HG03575 (cell line): ENCODE results near the gene TRAPPC2B.

ENCODE experiments used
- ATAC-seq: cut with Tn5 transposase; IDR thresholded peaks from one replicate; pipeline ENCODE4 v1.9.1; 2021; ENCODE audit not compliant: unreplicated experiment, insufficient number of reproducible peaks, low FRiP score; ENCODE audit errors: extremely low read depth

The TRAPPC2B gene

DNA sequence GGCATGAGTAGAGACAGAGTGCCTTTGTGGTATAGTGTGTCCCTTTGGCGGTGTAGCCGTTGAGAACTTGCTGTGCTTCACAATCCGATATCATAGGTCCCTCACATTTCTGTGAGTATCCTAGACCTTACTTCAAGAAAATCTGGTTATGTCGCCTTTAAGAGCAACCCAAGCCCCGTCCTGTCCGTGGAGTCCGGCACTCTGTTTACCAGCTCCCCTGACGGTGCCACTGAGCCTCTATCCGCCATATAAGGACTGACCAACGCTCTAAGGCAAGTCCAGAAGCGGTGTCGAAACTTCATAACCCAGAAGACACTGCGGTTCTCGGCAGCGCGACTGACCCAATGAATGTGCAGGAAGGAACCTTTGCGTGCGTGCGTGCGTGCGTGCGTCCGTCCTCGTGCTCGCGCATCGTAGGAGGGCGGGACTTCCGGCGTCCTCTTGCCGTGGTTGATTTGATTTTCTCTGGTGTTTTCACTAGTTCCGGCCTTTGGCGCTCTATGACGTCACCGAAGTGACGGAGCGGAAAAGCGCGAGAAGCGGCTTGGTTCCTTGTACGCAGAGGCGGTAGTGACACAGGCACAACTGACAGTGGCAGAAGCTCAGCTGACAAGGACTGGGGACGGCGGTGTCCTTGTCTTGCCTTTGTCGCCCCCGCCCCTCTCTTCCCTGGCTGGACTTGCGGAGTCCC, at the start of gene TRAPPC2B, which contains the start of gene ZNF547:
TRAPPC2B (plus strand) TSS at position 555 of the 691 bp plus-strand sequence. CDS start 1,283 bp downstream, outside the sequence.
ZNF547 (plus strand) TSS at position 555 of the 691 bp plus-strand sequence. CDS start 5,005 bp downstream, outside the sequence.
- ATAC-seq: peak; percentile 86

DNA sequence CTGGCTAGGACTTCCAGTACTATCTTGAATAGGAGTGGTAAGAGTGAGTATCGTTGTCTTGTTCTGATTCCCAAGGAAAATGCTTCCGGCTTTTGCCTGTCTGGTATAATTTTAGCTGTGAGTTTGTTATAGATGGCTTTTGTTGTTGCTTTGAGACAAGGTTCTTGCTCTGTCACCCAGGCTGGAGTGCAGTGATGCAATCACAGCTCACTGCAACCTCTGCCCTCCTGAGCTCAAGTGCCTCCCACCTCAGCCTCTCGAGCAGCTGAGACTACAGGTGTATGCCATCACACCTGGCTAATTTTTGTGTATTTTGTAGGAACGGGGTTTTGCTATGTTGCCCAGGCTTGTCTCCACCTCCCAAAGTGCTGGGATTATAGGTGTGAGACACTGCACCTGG, 49.2 kb upstream of the TRAPPC2B start:
- no peak for ATAC-seq

DNA sequence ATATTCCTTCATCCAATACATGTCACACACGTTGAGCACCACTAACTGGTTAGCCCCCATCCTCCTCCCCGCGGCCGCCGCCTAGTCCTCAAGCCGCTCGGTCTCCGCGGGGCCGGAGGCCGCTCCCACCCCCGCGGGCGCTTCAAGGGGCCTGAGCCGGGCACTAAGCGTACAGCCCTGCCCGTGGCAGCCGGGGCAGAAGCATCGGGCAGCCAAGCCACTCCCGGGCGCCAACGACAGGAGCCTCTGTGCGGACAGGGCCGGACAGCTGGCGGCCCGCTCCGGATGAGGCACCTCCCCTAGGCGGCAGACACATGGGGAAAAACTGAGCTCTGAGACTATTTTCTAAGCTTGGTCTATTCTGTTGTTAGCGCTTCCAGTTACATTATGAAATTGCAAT, 45.8 kb upstream of the TRAPPC2B start:
- no peak for ATAC-seq

DNA sequence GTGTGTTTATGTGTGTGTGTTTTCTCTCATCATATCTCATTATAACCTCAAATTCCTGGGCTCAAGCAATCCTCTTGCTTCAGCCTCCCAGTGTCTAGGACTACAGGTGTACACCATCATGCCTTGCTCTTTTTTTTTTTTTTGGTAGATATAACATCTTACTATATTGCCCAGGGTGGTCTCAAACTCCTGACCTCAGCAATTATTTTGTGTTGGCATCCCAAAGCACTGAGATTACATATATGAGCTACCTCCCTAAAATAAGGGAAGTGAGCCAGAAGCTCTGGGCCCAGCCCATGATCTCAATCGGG, 43.5 kb upstream of the TRAPPC2B start:
- no peak for ATAC-seq

DNA sequence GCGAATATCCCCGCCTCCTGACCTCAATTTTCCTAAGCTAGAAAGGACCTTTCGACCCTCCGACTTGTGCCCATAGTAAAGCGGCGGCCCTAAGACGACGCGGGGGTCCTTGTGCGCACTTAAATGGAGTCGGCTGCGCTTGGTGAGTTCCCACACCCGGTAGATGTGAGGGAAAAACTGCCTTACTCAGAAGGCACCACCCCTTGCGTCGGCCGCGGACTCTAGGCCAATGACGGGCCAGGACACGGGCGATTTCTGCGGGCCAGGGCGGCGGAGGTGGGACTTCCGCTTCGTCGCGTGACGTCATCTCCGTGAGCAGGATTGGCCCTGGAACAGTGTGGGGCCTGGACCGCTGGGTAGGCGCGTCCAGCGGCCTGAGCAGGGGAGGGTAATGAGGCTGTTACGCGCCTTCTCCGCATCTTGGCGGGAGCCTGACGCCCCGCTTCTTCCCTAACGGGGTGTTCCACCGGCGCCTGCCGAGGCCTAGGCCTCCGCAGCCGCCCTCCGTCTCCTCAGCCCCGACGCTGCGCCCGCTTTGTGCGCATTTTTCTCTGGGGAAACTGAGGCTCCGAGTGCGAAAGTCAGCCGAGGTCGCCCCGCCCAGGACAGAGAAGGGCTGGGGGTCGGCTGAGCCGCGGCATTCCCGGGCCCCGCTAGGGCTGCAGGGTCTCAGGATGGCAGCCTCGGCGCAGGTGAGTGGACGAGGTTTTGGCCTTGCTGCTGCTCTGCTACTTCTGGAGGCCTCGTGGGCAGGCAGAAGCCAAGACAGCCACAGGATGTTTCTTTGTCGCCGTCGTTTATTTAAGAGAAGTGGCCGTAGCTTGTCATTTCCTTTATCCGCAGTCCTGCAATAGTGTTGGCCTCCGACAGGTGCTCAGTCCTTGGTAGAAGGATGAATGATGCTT, 42.9 kb upstream of the TRAPPC2B start, which contains the start of gene ZNF543:
ZNF543 (plus strand) TSS at position 293 of the 905 bp plus-strand sequence; CDS start at position 675, 382 bp downstream.
- ATAC-seq: peak; percentile 77

DNA sequence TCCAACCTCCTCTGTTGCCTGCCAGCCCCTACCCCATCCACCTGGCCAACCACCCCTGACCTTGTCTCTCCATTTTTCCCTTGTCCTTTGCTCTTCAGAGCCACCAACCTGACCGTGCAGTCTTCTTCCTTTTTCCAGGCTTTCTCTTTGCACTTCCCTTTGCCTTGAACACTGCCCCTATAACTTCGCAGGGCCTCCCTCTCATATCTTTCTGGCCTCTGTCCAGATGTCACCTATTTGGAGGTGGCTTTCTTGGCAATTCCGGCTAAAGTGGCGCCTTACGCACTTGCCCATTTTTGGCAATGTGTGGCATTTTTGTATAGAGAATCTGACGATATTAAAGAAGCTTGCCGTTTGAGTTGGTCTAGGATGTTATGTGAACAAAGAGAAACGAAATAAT, 42.2 kb upstream of the TRAPPC2B start:
- no peak for ATAC-seq

DNA sequence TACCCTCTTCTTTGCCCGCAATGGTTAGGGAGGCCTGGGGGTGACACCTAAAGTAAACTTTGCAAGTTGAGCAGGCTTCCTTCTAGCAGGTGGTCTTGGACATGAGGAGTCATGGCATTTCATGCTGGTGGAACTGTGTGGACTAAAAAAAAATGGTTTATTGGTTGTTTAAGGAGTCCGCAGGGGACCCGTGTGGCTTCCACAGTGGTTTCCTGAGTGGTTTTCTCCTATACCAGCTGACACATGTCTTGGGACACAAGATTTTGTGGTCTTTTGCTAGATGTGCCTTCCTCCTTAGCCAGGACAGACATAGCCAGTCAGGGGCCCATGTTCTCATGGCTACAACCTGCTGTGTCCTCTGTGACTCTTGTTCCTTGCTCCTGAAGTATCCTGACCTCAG, 41.6 kb upstream of the TRAPPC2B start:
- no peak for ATAC-seq

DNA sequence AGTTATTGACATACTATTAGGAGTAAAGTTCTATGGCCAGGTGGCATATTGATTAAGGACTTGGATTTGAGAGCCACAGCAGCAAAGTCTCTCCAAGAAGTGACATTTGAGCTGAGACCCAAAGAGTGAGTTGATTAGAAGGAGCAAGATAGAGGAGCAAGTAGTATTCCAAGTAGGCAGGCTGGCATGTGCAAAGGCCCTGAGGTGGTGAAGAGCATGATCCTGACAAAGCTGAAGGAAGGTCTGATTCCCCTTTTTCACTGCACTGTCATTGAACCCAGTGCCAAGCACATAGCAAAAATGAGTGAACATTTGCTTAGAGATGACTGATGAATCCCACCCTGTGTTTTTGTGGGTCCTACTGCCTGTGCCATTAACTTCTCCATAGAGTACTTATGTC, 38.4 kb upstream of the TRAPPC2B start:
- no peak for ATAC-seq

DNA sequence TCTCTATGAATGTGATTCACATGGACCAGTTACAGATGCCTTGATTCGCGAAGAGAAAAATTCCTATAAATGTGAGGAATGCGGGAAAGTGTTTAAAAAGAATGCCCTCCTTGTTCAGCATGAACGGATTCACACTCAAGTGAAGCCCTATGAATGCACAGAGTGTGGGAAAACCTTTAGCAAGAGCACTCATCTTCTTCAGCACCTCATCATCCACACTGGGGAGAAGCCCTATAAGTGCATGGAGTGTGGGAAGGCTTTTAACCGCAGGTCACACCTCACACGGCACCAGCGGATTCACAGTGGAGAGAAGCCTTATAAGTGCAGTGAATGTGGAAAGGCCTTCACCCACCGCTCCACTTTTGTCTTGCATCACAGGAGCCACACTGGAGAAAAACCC, 35.4 kb upstream of the TRAPPC2B start:
- no peak for ATAC-seq

DNA sequence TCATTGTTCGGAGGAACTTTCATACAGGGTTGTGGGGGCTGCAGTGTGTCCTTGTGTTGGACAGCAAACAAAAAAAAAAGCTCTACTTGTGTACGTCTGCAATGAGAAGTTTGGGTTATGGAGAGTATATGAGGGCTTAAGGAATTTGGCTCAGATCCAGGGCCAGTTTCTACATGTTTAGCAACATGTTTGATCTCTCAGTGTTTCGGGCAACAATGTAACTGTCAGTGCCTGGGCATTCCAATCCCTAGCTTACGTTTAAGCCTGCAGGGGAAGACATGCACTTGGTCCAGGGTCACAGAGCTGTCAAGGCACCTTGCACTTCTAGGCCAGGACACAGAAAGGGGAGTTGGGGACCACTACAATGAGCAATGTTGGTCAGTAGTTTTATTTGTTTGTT, 29.2 kb upstream of the TRAPPC2B start:
- no peak for ATAC-seq

DNA sequence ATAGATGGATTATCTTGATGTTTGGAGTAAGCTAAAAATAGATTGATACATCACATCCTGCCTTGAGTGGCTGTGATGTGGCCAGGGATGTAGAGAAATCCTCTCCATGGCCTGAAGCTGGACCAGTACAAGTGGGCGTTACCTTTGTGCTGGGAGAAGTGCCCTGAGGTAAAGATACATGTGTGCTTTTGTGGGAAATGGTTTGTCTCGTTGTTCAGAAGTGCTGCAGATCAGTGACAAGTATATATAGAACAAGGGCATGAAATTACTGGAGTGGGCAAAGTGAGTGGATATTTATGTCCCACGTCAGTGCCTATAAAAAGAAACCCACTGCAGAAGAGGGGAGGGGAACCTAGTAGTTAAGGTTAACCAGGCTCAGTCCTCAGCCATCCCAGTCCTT, 24.5 kb upstream of the TRAPPC2B start:
- no peak for ATAC-seq

DNA sequence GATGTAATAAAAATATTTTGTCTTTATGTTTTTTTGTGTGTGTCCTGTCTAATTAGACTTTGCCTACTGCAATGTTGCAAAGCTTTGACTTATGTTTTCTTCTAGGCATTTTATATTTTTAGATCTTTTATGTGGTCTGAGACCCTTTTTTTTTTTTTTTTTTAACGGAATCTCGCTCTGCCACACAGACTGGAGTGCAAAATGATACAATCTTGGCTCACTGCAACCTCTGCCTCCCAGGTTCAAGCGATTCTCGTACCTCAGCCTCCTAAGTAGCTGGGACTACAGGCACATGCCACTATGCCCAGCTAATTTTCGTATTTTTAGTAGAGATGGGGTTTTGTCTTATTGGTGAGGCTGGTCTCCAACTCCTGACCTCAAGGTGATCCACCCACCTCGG, 20.8 kb upstream of the TRAPPC2B start:
- no peak for ATAC-seq

DNA sequence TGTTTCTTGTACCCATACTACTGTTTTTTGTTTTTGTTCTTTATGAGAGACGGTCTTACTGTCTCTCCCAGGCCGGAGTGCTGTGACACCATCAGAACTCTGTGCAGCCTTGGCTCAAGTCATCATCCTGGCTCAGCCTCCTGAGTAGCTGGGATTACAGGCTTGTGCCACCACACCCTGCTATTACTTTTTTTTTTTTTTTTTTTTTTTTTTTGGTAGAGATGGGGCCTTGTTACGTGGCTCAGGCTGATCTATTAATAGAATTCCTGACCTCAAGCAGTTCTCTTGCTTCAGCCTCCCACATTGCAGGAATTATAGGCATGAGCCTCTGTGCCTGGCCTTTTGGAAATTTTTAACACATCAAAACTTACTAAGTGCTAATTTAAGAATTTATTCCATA, 15.2 kb upstream of the TRAPPC2B start:
- ATAC-seq: no peak

DNA sequence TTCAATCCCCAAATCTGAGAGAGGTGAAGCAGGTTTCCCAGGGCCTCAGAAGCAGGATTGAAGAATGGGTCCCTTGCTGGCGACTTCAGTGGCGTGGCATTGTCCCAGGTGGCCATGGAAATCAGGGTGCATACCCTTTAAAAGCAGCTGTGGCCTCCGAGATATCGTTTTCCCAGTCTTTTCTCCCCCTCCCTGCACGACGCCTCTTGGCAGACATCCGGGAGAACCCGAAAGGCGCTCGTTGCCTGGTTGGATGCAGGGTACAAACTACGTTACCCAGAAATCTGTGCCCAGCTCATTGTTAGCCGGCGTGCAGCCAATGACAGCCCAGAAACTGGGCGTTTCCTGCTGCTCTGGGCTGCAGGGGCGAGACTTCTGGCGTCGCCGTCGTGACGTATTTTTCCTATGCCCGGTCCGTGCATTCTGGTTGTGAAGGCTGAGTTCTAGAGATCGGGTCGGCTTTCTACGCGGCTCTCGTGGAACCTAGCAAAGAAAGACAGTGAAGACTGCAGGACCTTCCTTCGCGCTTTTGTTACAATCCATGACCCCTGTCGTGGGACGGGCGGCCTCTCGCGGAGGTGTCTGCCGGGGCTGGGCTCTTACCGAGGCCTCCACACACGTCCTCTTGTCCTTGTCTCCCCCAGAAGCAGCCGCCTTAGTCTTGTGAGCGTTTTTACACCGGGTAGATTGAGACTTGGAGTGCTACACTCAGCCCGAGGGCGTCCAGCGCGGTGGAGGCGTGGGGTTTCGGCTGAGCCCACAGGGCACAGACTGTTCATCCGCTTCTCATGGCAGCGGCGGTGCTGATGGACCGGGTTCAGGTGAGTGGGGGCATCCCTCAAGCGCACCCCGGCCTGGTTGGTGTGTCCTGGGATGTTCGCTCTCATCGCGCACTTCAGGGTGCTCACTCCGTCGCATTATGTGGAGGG, 12.2 kb upstream of the TRAPPC2B start, which contains the start of gene ZNF304:
ZNF304 (plus strand) TSS at position 395 of the 929 bp plus-strand sequence; CDS start at position 789, 394 bp downstream.
- ATAC-seq: peak; percentile 84

DNA sequence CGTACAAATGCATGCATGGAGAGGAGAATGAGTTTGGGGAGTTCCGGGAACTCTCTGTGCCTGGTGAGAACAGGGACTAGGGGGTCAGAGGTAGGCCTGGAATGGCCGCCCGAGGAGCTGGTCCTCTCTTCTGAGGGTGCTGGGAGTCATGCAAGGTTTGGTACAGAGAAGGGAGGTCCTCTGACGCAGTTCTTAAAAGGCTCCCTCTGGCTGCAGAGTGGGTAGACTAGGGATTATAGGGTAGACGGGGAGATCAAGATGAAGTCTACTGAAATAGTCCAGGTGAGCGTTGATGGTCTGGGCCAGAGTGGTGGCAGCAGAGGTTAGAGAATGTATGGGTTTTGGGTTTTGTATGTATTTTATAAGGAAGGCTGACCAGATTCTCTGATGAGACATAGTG, 11.5 kb upstream of the TRAPPC2B start:
- no peak for ATAC-seq

DNA sequence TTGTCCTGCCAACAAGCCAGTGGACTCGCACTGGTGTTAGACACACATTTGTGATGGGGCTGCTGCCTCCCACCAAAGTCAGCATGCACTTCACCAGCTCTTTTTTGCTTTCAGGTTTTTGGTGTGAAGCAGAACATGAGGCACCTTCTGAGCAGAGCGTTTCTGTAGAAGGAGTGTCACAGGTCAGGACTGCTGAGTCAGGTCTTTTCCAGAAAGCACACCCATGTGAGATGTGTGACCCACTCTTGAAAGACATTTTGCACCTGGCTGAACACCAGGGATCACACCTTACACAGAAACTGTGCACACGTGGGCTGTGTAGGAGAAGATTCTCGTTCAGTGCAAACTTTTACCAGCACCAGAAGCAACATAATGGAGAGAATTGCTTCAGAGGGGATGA, 7.4 kb upstream of the TRAPPC2B start:
- no peak for ATAC-seq

DNA sequence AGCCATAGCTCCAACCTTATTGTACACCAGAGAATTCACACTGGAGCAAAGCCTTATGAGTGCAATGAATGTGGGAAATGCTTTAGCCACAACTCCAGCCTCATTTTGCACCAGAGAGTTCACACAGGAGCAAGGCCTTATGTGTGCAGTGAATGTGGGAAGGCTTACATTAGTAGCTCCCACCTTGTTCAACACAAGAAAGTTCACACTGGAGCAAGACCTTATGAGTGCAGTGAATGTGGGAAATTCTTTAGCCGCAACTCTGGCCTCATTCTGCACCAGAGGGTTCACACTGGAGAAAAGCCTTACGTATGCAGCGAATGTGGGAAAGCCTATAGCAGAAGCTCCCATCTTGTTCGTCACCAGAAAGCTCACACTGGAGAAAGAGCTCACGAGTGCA, 5.9 kb upstream of the TRAPPC2B start:
- no peak for ATAC-seq

DNA sequence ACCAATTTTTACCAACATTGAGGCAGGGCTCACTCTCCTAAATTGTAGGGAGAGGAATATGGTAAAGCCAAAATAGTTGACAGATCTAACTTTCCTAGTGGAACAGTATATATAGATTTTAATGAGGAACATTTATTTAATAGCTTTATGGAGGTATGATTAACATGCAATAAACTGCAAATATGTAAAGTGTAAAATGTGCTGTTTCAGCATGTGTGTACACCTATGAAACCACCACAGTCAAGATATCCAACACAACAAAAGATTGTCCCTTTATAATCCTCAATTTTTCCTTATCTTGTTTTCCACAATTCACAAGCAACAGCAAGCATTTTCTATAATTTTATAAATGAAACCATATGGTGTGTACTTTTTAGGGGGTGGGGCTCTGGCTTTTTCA, 4.1 kb upstream of the TRAPPC2B start:
- no peak for ATAC-seq

DNA sequence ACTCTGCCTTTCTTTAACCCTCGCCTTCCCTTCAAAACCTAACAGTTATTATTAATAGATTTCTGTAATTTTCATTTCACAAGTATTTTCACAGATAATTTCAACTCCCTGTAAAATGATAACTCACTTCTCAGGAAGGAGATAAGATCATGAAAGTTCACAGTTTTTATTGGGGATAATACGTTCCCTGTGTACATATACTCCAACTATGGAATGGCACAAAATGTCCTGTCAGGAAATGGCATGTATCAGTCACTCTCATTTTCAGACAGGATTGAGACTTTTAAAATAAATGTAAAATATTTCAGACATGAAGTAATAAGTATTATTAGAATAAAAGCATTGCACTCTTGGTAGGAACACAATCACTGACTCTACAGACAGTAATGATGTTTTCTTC, 932 bp upstream of the TRAPPC2B start:
- no peak for ATAC-seq
